Epithelial cell of proximal tubule (primary cell): Measurements from ENCODE around the gene NOP58. TPM values are rescaled to one million over a fixed set of nuclear protein-coding genes. Genes with fewer than 3 reads are reported as not detected.

ENCODE experiments used
- DNase-seq: peaks from one replicate; pipeline ENCODE4 v3.0.0-alpha.2; 2011; ENCODE audit warnings: low read depth
- H3K4me3 ChIP-seq: 2 replicates; pipeline ENCODE4 v1.5.1; 2011; ENCODE audit warnings: low read depth, mild to moderate bottlenecking, low read length
- total RNA-seq: library from RNA; depleted of rRNA; stranded (reverse); fragments of >200 nt; gene quantifications from 2 replicates; pipeline ENCODE4 v1.2.3, GENCODE V29; 2015
- TF ChIP-seq, protein P1 (sequence below): conservative IDR thresholded peaks from 2 replicates; pipeline ENCODE4 v1.5.1; 2012; ENCODE audit warnings: low read depth, mild to moderate bottlenecking, low read length

NOP58 gene
- total RNA-seq, 1 donor from 2014 or later: 79.0 TPM

DNA sequence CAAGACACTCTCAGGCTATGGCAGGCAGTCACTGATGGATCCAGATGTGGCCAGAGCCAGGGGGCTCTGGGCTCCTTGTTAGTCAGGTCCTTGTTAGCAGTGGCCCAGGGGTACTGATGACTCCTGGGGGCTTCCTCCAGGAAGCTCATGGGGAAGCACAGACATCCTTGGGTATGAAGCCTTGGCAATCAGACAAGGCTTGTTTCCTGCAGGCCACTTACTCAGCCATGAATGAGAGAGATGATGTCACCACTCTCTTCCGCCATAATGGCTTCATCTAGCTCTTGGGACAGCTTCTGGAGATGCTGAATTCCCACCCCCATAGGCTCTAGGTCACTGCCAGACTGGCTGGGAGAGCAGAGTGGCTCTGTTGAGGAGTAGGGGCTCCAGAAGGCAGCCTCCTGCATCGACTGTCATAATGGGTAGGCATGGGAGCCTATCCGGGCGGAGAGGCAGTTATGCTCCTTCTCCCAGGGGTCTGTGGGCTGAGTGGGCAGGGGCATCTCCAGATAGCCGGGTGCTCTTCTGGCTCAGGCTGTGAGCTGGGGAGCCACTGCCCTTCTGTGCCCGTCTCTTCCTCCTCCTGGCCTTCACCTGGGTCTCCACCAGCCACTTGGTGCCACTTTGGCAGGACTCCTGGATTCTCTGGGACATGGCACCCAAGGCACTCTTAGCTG lies 70.4 kb downstream of the NOP58 start:
- no peak for DNase-seq
- TF ChIP-seq, protein P1, sequence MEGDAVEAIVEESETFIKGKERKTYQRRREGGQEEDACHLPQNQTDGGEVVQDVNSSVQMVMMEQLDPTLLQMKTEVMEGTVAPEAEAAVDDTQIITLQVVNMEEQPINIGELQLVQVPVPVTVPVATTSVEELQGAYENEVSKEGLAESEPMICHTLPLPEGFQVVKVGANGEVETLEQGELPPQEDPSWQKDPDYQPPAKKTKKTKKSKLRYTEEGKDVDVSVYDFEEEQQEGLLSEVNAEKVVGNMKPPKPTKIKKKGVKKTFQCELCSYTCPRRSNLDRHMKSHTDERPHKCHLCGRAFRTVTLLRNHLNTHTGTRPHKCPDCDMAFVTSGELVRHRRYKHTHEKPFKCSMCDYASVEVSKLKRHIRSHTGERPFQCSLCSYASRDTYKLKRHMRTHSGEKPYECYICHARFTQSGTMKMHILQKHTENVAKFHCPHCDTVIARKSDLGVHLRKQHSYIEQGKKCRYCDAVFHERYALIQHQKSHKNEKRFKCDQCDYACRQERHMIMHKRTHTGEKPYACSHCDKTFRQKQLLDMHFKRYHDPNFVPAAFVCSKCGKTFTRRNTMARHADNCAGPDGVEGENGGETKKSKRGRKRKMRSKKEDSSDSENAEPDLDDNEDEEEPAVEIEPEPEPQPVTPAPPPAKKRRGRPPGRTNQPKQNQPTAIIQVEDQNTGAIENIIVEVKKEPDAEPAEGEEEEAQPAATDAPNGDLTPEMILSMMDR: no peak
- no peak overlapping the region for H3K4me3 ChIP-seq

DNA sequence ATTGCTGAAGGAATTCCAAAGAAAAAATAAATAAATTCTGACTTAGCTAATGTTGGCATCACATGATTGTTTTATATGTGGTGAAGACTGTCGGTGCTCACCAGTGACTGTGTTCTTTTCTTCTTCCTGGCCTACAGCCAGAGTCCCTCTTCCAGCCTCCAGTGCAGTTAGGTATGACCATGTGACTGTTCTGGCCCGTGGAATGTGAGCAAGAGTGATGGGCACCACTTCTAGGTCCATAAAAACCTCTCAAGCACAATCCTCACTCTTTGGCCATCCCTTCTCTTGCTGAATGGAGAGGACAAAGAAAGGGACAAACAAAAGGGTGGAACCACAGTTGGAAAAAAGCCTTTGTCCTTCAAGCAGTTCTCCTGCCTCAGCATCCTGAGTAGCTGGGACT lies 71.6 kb downstream of the NOP58 start:
- no peak overlapping the region for H3K4me3 ChIP-seq
- no peak for DNase-seq
- TF ChIP-seq, protein P1: no peak

DNA sequence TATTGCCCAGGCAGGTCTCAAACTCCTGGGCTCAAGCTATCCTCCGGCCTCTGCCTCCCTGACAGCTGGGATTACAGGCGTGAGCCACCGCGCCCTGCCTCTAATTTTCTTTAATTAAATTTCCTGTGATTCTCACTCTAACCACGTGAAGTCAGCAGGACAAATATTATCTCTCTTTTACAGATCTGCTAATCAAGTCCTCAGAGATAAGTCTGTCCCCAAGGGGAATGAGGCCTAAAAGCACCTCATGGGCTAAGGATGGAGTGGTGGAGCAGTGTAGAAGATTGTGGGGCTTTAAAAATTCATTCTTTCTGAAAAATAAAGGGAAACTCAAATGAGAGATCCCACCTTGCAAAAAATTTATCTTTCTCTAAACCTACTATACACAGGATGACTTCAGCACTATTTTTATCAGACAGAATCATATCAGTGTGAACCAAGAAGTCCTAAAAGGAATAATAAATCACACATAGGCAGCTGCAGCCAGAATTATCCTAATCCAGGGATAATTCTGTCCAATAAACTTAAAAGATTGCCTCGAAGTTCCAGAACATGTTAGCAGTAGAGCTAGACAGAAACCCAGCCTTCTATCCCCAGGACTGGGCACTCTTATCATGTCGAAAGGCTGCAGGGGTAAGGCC lies 72.3 kb downstream of the NOP58 start:
- no peak for DNase-seq
- TF ChIP-seq, protein P1: no peak
- H3K4me3 ChIP-seq: no peak overlapping the region

DNA sequence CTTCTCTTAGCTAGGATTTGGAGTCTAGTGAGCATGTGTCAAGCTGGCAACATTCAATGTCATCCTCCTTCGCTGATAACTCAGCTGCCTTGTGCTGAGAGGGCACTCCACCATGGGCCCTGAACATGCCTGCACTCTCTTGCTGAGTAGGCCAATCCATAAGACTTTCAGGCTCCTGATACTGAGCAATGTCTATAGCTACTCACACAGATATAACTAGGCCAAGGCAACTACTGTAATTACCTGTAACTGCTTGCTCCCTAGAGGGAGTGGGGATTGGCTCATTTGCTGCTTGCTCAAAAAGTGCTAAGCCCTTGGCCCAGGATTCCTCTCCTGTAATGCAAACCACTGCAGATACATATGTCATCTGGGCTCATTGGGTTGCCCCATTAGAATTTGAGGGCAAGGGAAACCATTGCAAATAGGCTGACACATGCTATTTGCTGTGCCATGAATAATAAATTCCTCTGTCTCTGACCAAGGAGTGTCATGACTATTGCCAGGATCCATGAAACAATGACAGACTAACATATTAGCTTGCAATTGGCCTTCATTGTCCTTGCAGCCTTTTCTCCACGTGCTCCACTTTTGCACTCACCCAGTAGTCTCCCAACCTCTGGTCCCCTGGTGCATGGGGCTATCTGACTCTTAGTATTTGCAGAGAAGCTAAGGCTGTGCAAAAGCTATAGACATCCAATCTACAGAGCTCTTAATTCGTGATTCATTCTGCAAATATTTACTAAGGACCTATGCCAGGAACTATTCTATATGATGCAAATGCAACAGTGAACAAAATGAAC lies 73.7 kb downstream of the NOP58 start:
- DNase-seq: no peak
- TF ChIP-seq, protein P1: no peak

DNA sequence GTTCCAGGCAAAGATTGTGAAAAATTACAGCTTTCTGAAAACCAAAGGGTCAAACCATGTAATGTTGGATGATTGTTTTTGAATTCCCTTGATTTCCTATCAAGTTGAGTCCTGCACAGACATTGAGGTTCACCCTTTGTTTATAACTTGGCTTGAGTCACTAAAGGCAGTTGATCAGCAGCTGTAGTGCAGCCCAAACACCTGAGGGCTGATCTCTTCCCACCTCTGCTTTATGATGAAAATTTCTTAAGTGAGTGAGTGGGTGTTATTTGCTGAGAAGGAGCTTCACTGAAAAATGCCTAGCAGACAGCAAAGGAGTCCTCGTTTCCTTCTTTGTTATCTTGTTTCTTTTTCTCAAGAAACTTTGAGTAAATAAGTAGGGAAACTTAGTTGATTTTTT lies 78.6 kb downstream of the NOP58 start:
- no peak overlapping the region for H3K4me3 ChIP-seq
- DNase-seq: no peak
- TF ChIP-seq, protein P1: no peak

More for the DNA sequence above, 73.7 kb downstream of the NOP58 start:
- no peak overlapping the region for H3K4me3 ChIP-seq

DNA sequence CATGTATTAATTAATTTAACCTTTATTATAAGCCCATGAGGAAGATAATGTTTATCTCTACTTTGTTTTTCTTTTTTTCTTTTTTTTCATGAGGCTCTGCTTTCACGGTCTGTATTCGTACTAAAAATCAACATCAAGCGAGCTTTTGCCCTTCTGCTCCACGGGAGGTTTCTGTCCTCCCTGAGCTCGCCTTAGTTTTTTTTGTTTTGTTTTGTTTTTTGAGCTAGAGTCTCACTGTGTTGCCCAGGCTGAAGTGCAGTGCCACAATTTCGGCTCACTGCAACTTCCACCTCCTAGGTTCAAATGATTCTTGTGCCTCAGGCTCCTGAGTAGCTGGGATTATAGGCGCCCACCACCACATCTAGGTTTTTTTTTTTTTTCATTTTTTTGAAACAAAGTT lies 80.6 kb downstream of the NOP58 start:
- TF ChIP-seq, protein P1: no peak
- H3K4me3 ChIP-seq: no peak overlapping the region
- no peak for DNase-seq

Other genes starting within 250 kb of the NOP58 start
- gene FZD7, start 231.9 kb upstream of the NOP58 start, total RNA-seq: 34.8 and 36.6 TPM in 2 replicates
- gene KIAA2012, start 192.5 kb upstream of the NOP58 start, total RNA-seq: not detected in 2 replicates
- 121 and 129 TPM in 2 replicates for gene SUMO1, start 27.2 kb upstream of the NOP58 start, total RNA-seq
- 19.2 and 23.5 TPM in 2 replicates for gene BMPR2, start 110.6 kb downstream of the NOP58 start, total RNA-seq